GM19099 (cell line): ENCODE results near the gene ZDHHC20.

Experiments used
- POLR2A ChIP-seq: IDR thresholded peaks from 3 replicates; pipeline ENCODE4 v1.6.1; 2011; ENCODE audit warnings: low read depth; ENCODE audit not compliant: insufficient read length; ENCODE audit errors: extremely low read depth

Gene ZDHHC20

GRCh38 chr13:21348488-21349120 lies 110.5 kb downstream of the ZDHHC20 start:
- TF ChIP-seq POLR2A, result no peak

- TF ChIP-seq POLR2A, result no peak
These were observed 111.3 kb downstream of the ZDHHC20 start for GRCh38 chr13:21347753-21348318.

DNA sequence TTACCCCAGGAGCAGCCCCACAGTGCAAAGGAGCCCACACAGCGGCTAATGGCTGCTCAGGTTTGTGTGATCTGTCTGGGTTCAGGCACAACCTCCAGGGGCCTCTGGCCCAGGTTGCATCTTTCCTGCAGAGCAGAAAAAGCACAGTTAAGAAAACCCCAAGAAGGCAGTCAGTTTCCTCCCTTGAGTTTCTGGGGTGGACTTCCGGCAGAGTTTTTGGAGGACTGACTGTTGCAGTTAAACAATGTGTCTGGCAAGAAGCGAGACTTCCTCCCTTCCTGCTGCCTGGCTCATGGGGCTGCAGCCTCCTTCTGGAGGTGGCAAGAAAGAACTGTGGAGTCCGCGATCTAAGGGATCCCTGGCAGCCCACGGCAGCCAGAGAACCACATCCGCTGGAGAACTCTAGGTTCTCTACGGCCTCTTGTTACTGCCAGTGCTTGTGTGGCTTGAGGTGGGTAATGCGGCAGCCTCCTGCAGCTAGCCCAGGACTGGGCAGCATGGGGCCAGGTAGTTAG lies 114.4 kb downstream of the ZDHHC20 start:
- TF ChIP-seq POLR2A, result peak; percentile 38

DNA sequence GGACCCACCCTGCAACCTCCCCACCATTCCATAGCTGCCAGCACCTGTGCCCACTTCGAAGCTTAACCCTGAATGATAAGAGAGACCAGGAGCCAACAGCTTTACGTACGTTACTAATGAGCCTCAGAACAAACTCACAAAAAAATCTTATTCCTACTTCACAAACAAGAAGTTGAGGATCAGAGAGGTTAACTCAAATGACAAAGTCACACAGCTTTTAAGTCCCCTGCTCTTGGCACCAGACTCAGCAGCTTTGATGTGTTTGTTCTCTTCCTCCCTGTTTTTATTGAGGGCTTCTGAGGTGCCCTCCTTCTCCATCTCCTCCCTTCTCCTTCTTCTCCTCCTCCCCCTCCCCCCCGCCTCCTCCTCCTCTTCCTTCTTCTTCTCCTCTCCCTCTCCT lies 115.4 kb downstream of the ZDHHC20 start:
- TF ChIP-seq POLR2A, result no peak

DNA sequence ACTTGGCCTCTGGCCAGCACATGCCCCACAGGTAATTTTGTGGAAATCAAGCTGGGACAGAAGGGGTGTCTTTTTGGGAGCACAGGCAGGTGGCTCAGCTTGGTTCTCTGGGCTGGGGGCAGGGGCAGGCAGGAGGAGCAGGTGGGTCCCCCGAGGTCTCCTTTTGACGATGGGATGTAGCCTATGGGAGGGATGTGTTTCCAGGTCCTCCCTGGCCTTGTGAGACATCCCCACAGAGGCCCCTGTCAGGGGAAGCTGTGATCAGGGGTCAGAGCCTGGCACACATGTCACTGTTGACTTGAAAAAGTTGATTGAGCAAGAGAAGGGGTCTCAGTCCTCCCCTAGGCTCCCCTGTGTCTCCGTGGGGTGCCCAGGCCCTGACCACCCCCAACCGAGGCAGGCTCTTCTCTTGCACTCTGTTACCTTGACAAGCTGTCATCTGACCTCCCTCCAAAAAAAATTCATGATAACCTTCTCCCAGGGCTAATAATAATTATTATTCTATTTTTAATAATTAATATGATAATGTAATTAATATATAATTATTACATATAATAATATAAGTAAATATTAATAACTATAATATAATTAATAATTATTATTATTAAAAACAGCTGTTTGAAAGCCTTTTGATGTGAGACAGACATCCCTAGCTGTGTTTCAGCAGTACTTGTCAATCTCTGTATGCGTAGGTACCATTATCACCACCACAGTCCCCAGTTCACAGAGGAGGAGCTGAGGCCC lies 116.2 kb downstream of the ZDHHC20 start:
- no peak for TF ChIP-seq POLR2A

GRCh38 chr13:21341637-21342422 lies 117.3 kb downstream of the ZDHHC20 start:
- no peak for TF ChIP-seq POLR2A

GRCh38 chr13:21338639-21339278 lies 120.3 kb downstream of the ZDHHC20 start:
- no peak for TF ChIP-seq POLR2A

DNA sequence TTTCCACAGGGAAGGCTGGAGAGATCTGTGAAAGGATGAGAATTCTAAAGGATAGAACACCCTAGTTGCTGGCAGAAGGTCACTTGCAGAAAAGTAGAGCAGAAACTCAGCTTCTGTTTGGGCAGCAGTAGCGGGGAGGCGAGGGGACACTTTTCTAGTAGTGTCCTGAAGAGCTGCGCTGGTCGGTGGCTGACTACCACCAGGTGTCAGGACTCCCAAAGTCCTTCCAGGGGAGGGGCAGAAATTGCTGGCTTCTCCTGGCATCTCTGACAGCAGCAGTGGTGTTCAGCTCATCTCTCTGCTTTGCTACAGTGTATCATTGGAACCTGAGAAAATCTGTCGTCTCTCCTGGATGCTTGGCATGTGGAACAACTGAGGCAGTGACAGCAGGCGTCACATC lies 120.9 kb downstream of the ZDHHC20 start:
- TF ChIP-seq POLR2A, result no peak

DNA sequence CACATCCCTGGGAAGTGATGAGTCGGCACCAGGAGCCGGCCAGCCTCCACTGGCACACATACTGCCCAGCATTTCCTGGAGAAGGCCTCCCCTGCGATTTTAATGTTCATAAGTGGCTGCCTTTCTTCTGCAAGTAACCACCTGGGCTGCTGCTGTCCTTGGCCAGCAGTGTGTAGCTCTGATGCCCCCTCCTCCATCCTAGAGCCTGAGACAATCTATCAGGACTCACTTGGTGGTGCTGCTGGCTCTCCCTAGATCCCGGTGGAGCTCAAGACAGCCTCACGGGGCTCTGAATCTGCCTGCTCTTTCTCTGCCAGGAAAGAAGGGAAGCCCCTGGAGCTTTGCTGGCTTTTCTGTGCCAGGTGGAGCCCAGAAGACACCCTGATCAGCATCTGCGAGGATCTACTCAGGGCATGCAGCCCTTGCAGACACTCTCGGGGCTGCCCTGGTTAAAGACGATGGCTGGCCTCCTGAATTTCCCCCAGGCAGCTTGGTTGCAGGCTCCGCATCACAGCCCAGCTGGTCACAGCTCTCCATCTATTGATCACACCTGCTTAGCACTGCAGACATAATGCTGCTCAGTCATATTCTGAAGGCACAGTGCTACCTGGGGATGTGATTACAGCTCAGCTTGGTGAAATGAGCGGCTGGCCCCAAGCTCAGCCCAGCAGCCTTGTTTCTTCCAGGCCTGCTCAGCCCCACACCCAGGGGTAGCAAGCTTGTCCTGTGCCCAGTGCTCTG lies 122.3 kb downstream of the ZDHHC20 start:
- TF ChIP-seq POLR2A, result no peak

DNA sequence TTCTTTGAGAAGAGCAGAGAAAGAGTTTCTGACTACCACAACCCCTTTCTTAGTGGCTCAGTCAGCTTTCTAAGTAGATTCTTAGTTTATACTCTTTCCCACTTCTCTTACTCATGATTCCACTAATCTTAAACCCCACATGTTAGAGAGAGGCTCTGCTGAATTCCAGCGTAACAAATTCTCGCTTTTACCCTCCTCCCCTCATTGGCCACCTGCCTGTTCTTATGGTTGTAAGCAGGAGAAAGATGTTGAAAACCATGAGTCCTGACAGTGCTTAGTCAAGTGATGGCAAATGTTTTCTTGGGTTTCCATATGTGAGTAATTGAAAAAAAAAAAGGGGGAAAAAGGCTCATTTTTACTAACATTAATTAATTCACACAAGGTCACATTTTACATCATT lies 125.9 kb downstream of the ZDHHC20 start:
- TF ChIP-seq POLR2A, result no peak

GRCh38 chr13:21330126-21330861 lies 128.8 kb downstream of the ZDHHC20 start:
- no peak for TF ChIP-seq POLR2A

- TF ChIP-seq POLR2A, result no peak
These were observed 130.1 kb downstream of the ZDHHC20 start for GRCh38 chr13:21328836-21329477.

GRCh38 chr13:21328201-21328600 lies 130.9 kb downstream of the ZDHHC20 start:
- TF ChIP-seq POLR2A, result no peak
